ENCODE data around the gene PRUNE1.
A peak's percentile ranks its signal among the peaks of the same experiment; 100 is the strongest.

The PRUNE1 gene

DNA sequence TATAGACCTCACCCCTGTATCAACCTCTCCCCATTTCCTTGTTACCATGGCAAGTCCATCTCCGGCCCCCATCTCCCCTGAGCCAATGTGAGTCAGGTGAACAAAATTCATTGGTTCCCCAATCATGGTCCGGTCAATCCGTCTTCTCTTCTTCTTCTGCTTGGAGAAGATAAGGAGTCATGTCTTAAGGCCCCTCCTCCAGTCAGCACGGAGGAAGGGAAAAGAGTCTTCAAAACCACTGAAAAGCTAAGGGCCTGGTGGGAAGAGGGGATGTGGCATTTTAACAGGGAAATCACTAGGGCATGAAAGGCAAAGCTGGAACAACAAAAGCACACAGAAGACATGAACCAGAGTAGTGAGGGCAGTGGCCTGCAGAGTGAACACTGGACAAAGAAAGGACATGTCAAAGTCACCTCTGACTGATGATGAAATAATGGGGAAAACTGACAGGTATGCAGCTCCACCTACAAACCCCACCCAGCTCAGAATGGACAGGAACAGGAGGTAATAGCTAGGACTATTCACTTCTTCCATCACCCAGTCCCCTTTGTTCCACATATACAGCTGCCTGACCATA, 46.8 kb downstream of the PRUNE1 start:
- DNase-seq = no peak
- ATAC-seq = no peak

- DNase-seq = no peak
- ATAC-seq = no peak
Measured at GRCh38 chr1:151055581-151055980, 47.3 kb downstream of the PRUNE1 start.

DNA sequence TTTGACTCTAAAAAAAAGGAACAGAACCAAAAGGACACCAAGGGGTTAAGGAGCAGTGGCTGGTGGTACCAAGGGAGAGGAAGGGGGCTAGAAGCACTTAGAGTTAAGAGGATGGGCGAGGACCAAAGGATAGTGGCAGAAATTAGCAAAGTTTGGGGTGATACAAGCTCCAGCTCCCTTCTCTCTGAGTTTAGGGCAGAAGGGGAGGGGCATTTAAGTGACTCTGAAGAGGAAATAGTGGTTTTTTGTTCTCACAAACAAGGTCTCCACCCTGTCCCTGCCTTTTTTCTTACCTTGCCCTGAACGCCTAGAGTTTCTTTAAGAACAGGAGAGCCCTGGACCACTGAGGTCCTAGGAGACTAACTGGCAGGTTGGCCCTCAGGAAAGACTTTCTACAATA, 47.9 kb downstream of the PRUNE1 start:
- no peak for DNase-seq
- ATAC-seq = no peak

DNA sequence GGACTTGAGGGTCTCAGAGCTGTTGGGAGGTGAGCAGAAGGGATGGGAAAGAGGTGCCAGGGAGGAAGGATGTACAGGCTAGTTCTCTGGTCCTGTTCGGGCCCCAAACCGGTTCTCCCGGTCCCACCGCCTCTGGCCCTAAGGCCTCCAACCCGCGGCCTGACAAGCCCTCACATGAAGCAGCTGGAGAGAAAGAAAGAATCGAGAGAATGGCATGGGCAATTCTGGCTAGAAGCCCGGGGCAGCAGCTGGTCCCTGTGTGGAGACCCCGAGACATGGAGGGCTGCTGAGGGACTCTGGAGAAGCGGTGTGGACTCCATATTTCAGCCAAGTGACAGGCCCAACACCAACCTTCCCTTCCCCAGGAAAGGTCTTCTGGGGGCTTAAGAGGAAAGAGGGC, 50.4 kb downstream of the PRUNE1 start:
- DNase-seq (peak; percentile 29), ATAC-seq (no peak)

DNA sequence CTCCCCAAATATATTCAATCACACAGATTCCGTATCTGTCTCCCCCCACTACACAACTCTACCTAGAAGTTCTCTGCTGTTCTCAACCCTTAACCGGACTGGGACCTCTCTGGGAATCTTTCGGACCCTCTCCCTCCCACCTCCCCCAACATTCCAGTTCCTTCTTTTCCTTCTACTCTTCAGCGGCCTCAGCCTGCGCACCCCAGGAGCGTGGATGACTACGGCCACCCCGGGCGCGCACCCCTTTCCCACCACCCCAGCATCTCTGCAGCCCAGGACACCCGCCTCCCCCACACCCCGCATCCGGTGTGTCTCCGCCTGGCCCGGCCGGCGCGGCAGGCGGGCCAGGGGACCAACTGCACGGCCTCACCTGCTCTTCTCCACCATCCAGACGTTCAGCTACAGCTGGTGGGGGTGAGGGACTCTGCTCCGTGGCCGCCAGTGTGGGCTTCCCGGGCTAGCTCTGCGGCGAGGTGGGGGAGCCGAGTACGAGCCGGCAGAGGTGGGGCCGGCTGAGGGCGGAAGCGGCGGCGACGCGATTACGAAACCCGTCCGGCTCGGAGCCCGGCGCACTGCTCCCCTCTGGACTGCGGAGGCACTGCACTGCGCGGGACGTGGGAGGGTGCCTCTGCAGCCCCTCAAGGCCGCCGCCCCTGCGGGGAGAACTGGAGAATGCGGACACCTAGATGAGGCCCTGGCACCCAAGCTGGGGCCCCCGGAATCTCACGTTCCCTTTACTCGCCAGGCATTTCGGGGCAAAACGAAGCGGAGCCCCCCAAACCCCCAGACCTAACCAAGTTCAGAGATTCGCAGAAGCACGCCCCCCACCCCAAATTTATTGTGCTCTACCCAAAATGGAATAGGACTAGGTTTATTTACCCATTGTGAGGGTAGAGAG, 51.1 kb downstream of the PRUNE1 start, which contains the start of gene CDC42SE1:
CDC42SE1 (minus strand) TSS at position 514 of the 898 bp plus-strand sequence. CDS start 3,892 bp downstream, outside the sequence.
- ATAC-seq (peak; percentile 83), DNase-seq (peak; percentile 89)

- ATAC-seq (no peak), DNase-seq (peak; percentile 62)
Measured at GRCh38 chr1:151060007-151060656, 51.9 kb downstream of the PRUNE1 start, which contains the start of gene MLLT11. Gene MLLT11, plus strand, starts transcription at chr1:151060397. Its CDS starts 6,828 bp downstream, at chr1:151067225.

GRCh38 chr1:151060657-151061421, 52.6 kb downstream of the PRUNE1 start:
- no peak for DNase-seq
- ATAC-seq = no peak

DNA sequence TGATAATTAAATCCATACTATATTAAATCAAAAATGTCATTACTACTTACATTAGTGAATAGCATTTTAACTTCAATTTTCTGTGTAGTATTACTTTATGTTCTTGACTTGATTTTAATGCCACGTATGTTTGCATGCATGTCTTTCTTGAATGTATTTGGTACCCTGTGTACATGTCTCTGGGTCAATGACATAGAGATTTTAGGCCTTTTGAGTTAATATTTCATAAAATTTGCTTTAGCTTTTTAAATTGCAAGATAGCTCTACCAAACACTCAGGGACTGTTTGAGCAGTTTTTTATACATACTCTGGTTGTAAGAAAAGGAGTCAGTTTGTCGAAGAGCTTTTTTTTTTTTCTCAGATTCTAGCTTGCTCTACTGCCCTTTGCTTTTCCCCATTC, 53.5 kb downstream of the PRUNE1 start:
- DNase-seq = no peak
- no peak for ATAC-seq

DNA sequence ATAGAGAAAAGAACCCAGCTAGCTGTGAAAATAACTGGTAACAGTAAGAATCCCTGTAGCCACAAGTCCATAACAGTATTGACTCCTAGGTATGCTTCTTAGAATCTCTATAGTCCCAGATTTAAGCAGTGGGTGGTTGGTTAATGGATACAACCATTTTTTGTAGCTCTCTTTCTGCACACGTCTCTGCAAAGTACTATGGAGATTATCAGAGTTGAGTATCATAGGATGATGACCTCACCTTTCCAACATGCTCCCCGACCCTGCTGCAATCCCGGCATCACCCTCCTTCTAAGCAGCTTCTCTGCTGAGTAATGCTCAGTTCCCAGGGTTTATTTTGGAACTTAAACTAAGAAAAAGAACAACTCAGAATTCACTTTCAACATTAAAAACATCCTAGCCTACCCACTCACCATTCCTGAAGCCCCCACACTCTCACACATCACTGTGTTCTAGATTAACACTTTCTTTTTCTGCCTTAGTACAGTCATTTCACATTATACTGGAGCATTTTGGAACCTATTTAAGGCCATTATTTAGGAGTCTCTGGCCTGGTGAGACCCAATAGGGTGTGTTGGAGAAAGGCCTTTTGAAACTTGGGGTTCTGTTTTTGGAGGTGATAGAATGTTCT, 54.6 kb downstream of the PRUNE1 start:
- no peak for DNase-seq
- no peak for ATAC-seq

GRCh38 chr1:151065089-151065645, 56.9 kb downstream of the PRUNE1 start:
- ATAC-seq (no peak), DNase-seq (no peak)

DNA sequence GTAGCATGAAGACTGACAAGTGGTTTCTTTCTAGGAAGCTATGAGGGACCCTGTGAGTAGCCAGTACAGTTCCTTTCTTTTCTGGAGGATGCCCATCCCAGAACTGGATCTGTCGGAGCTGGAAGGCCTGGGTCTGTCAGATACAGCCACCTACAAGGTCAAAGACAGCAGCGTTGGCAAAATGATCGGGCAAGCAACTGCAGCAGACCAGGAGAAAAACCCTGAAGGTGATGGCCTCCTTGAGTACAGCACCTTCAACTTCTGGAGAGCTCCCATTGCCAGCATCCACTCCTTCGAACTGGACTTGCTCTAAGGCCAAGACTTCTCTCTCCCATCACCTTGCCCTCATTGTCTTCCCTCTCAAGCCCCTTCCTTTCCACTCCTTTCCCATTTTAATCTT, 58.9 kb downstream of the PRUNE1 start:
- ATAC-seq (no peak), DNase-seq (no peak)

DNA sequence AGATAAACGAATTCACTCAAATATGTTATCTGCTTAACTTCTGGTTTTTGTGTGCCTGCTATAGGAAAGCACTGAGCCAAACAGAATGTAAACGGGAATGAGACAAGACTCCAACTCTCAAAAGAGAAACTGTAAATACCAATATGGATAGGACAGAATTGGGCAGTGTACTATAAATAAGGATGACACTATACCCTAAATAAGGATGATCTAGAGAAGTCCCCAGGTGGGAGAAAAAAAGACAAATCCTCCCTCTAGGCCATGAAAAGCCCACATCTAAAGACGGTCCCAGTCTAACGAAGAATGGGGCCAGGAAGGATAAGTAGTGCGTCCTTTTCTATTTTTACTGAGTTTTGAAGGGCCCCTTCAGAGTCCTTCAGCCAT, 60.8 kb downstream of the PRUNE1 start:
- ATAC-seq (no peak), DNase-seq (no peak)

- peak; percentile 93 for ATAC-seq
- peak; percentile 96 for DNase-seq
Measured at GRCh38 chr1:151070474-151071276, 62.4 kb downstream of the PRUNE1 start, which contains the start of gene GABPB2. Gene GABPB2, plus strand, starts transcription at chr1:151070761. Its CDS starts 17,429 bp downstream, at chr1:151088190.

DNA sequence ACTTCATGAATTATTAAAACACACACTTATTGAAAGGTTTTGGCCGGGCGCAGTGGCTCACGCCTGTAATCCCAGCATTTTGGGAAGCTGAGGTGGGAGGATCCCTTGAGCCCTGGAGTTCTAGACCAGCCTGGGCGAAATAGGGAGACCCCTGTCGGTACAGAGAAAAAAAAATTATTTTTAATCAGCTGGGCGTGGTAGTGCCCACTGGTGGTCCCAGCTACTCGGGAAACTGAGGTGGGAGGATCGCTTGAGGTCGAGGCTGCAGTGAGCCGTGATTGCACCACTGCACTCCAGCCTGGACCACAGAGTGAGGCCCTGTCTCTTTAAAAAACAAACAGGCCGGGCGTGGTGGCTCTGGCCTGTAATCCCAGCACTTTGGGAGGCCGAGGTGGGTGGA, 64.0 kb downstream of the PRUNE1 start:
- ATAC-seq (no peak), DNase-seq (no peak)
